GM11168 (cell line): Measurements from ENCODE around the gene LY6G6C.

Experiments used
- in situ Hi-C: fragments of 300-500 bp; cut with MboI; formaldehyde crosslinking; loops from one replicate; pipeline ENCODE4 v1.12.0; 2022; ENCODE audit warnings: low sequenced_read_pairs; ENCODE audit not compliant: unreplicated experiment

Gene LY6G6C

DNA sequence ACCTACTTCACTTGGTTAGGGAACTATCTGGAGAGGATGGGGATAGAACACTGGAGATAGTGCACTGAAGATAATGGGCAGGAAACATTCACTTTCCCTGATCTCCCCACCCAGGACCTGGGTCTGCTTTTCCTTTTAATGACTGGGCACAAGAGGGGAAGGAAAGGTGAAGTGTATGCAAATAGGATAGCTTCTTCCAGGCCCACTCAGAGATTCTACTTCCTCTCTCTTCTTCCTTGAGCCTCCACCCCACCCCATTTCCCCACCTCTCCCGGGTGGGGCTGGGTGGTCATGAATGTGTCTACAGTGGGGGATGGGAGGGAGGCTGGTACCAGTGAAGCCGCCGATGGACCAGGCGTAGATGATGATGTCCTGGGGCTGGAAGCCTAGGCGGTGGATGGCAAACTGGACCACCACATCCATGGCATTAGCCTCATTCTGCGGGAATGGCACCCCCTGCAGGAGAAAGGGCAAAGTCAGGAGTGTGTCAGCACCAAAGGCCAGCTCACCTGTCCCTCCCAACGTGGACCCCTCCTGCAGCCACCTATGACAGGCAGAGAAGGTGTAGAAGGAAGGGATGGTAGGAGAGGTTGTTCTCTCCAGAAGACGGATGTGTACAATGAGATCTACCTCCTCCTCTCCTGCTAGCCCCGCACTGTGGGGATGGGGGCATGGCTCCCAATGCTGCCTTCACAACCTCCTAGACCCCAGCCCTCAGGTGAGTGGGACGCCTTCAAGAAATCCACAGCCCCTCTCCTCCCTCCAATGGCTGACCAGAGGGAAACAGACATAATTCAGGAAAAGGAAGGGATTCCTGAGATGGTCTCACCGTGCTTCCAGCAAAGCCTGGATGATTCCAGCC is 32.1 kb downstream of the LY6G6C start:
- in situ Hi-C loops, result loop anchor here (10.0 kb wide), 1 partner anchor 75 kb away; the partner anchor contains the start of gene SAPCD1

- in situ Hi-C loops, result loop anchor here (10.0 kb wide), 1 partner anchor 77 kb away; the partner anchor contains the start of gene SAPCD1
Observed at GRCh38 chr6:31687860-31688693, 33.5 kb downstream of the LY6G6C start.

- in situ Hi-C loops, result loop anchor here (10.0 kb wide), 1 partner anchor 77 kb away; the partner anchor contains the start of gene SAPCD1
Observed at GRCh38 chr6:31687321-31687720, 34.2 kb downstream of the LY6G6C start.

GRCh38 chr6:31686483-31686882 is 35.1 kb downstream of the LY6G6C start:
- in situ Hi-C loops, result loop anchor here (10.0 kb wide), 1 partner anchor 78 kb away; the partner anchor contains the start of gene SAPCD1

- in situ Hi-C loops, result loop anchor here (10.0 kb wide), 1 partner anchor 81 kb away; the partner anchor contains the start of gene SAPCD1
Observed at GRCh38 chr6:31683591-31683990, 38.0 kb downstream of the LY6G6C start.

DNA sequence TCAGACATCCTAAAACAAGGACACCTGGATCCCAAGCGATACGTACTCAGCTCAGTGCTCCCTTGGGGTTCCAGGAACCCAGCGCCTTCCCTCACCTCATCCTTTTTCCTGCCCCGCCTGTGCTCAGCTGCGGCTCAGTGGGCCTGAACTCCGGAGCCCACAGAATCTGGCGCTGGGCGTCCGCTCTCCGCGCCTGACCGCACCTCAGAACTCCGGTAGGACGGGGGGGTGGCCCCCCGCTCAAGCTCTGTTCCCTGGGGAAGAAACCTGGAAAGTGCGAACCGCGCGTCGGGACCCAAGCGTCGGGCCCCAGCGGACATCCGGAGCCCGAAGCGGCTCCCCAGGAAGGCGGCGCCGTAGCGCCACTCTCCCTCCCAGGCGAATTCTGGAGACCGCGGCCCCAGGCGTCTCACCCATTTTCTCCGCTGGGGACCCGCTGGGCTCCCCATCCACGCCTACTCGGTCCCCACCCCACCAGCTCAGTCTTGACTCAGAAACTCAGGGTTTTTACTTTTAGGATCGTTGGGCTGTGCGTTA is 40.3 kb downstream of the LY6G6C start:
- in situ Hi-C loops, result loop anchor here (10.0 kb wide), 1 partner anchor 84 kb away; the partner anchor contains the start of gene SAPCD1

DNA sequence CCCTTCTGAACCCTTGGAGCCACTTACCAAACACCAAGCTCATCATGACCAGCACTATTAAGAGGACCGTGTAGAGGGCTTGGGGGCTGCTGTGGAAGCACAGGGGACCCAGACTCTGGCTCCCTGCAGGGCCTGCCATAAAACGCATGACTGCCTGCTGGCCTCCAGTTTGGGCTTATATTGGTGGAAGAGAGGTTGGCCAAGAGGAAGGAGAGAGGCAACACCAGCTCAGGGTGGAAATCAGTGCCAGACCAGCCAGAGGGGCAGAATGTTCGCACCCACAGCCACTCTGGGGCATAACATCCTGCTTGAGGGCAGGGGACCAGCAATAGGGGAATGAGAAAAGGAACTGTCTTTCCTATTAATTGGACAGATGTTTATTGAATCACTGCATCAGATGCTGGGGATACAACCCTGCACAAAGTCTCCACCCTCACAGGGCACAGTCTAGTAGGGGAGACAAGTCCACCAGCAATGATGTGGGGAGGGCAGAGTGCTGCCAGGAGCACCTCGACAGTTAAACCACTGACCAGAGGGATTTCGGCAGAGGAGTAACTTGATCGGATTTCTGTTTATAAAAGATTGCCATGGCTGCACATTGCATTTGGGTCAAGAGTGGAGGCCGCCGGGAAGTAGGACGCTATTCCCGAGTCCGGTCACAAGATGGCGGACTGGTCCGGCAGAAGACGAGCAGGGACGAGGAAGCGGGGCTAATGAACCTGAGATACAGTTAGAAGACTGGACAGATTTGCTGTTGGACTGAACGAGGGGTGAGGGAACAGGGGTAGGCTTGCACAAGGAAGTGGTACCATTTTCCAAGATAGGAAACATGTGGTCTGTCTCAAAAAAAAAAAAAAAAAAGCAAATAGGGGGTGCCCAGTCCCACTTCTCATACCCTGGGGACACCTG is 41.1 kb downstream of the LY6G6C start, which contains the start of gene LY6G5C:
Gene LY6G5C, minus strand, starts transcription at position 842 of the 909 bp plus-strand sequence. Its CDS starts 694 bp downstream, at position 148.
- in situ Hi-C loops, result loop anchor here (10.0 kb wide), 1 partner anchor 84 kb away; the partner anchor contains the start of gene SAPCD1

GRCh38 chr6:31677955-31678354 is 43.6 kb downstream of the LY6G6C start:
- in situ Hi-C loops, result no loop called here

DNA sequence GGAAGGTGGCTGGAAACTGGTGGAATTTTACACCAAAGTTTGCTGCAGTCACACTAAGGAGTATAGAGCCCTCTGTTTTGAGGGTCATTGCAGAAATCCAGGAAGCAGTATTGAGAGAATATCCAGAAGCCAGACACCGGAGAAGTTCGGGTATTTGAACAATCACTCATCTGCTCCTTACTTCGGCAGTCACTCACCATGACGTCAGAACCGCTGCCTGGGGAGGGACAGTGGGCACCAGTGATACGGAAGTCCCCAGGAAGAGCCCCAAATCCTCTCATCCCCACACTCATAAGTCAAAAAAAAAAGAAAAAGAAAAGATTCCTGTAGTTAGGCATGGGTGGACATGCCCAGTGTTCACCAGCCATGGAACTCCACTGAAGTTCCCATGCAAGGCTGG is 44.6 kb downstream of the LY6G6C start:
- in situ Hi-C loops, result no loop called here

GRCh38 chr6:31676322-31676903 is 45.1 kb downstream of the LY6G6C start:
- in situ Hi-C loops, result no loop called here

GRCh38 chr6:31669676-31670075 is 51.9 kb downstream of the LY6G6C start, which contains the start of gene LY6G5B:
LY6G5B (plus strand) TSS chr6:31669976; CDS start chr6:31670951, 975 bp downstream.
- in situ Hi-C loops, result no loop called here
